Erythroblast (primary cell): Measurements from ENCODE around the gene TBC1D1.

Experiments used
- GATA1 ChIP-seq: IDR thresholded peaks from 2 replicates; pipeline ENCODE4 v1.6.1; 2011; ENCODE audit warnings: low read depth, mild to moderate bottlenecking, control low read depth, low read length, moderate library complexity
- POLR2A ChIP-seq: IDR thresholded peaks from 2 replicates; pipeline ENCODE4 v1.6.1; 2011; ENCODE audit warnings: mild to moderate bottlenecking, low read length

DNA sequence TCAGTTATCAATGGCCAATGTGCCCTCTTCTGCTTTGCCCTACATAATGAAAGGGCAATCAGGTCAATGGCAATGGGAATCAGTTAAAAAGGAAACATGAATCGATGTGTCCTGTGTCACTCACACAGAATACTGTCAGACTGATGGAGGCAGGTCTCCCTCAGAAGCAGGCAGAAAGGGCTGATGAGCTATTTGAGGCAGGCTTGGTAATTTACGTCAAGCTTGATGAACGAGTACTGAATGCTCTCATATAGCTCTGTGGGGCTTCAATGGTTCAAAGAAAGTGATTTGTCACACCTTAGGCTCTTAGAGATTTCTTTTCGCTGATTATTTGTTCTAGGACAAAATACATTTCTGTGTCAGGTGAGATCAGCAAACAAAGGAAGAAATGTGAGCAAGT, 22.6 kb upstream of the TBC1D1 start:
- TF ChIP-seq POLR2A (no peak), GATA1 (no peak)
